ENCODE measurements around the gene IFNLR1.

DNA sequence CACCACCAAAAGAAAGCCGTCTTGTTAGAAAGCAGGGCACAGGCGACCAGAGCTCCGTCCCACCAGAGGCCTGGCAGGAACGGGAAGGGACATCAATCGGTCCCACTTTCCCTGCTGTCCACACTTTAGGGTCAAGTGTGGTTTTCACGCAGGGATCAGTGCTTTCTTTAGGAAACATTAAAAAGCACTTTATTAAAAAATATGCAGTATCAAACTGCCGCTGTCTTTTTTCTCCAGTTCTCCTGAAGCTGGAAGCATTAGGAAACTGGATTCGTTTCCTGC, 437 bp downstream of the IFNLR1 start:
- TF ChIP-seq, protein P1, sequence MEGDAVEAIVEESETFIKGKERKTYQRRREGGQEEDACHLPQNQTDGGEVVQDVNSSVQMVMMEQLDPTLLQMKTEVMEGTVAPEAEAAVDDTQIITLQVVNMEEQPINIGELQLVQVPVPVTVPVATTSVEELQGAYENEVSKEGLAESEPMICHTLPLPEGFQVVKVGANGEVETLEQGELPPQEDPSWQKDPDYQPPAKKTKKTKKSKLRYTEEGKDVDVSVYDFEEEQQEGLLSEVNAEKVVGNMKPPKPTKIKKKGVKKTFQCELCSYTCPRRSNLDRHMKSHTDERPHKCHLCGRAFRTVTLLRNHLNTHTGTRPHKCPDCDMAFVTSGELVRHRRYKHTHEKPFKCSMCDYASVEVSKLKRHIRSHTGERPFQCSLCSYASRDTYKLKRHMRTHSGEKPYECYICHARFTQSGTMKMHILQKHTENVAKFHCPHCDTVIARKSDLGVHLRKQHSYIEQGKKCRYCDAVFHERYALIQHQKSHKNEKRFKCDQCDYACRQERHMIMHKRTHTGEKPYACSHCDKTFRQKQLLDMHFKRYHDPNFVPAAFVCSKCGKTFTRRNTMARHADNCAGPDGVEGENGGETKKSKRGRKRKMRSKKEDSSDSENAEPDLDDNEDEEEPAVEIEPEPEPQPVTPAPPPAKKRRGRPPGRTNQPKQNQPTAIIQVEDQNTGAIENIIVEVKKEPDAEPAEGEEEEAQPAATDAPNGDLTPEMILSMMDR (IDR thresholded peaks at IDR 0.05 in 4 of 5, conservative IDR thresholded peaks at IDR 0.05 in 1 of 5) = no peak
- TF ChIP-seq POLR2A (IDR thresholded peaks at IDR 0.05) = no peak

Measured in gastrocnemius medialis (tissue), 4 donors.